ENCODE results near the gene KRTAP2-3. TPM values are rescaled to one million over a fixed set of nuclear protein-coding genes. Genes with fewer than 3 reads are reported as not detected.

KRTAP2-3 gene
- total RNA-seq, 1 donor from 2014 or later, result 7.1 TPM

GRCh38 chr17:41076788-41077187, 16.9 kb upstream of the KRTAP2-3 start:
- Histone ChIP-seq H4K20me1 (ENCODE audit: insufficient read depth, low read length) (no peaks in the 10 kb centered on the region), H3K79me2 (ENCODE audit: insufficient read depth, low read length) (no peaks in the 10 kb centered on the region), H3K27me3 (ENCODE audit: insufficient read depth, low read length) (no peaks in the 10 kb centered on the region), H3K36me3 (ENCODE audit: insufficient read depth, low read length) (no peaks in the 10 kb centered on the region), H2AFZ (ENCODE audit: low read depth, low read length) (no peak overlapping the region), H3K4me3 (ENCODE audit: insufficient read depth, low read depth, low read length) (no peak overlapping the region), H3K9ac (ENCODE audit: low read length) (no peak overlapping the region), H3K4me1 (ENCODE audit: insufficient read depth, low read length) (no peaks in the 10 kb centered on the region), H3K27ac (ENCODE audit: low read depth, low read length) (no peak overlapping the region), H3K9me3 (ENCODE audit: insufficient read depth, low read depth, low read length) (no peaks in the 10 kb centered on the region), H3K4me2 (ENCODE audit: low read length) (no peak overlapping the region)
- H3K27ac Mint-ChIP-seq (ENCODE audit: unreplicated experiment), result no peak overlapping the region
- H3K27me3 Mint-ChIP-seq (ENCODE audit: low read depth, unreplicated experiment), result no peaks in the 10 kb centered on the region
- peaks cover 3% of the 10 kb centered on the region for H3K36me3 Mint-ChIP-seq (ENCODE audit: low read depth, unreplicated experiment)
- DNase-seq (ENCODE audit: low read depth) (no peak), FAIRE-seq (no peak)
- no peaks in the 10 kb centered on the region for H3K4me1 Mint-ChIP-seq (ENCODE audit: low read depth, unreplicated experiment)
- H3K9me3 Mint-ChIP-seq (ENCODE audit: unreplicated experiment), result peaks cover 2% of the 10 kb centered on the region
- H3K4me3 Mint-ChIP-seq (ENCODE audit: unreplicated experiment), result no peak overlapping the region
- TF ChIP-seq, protein P1, sequence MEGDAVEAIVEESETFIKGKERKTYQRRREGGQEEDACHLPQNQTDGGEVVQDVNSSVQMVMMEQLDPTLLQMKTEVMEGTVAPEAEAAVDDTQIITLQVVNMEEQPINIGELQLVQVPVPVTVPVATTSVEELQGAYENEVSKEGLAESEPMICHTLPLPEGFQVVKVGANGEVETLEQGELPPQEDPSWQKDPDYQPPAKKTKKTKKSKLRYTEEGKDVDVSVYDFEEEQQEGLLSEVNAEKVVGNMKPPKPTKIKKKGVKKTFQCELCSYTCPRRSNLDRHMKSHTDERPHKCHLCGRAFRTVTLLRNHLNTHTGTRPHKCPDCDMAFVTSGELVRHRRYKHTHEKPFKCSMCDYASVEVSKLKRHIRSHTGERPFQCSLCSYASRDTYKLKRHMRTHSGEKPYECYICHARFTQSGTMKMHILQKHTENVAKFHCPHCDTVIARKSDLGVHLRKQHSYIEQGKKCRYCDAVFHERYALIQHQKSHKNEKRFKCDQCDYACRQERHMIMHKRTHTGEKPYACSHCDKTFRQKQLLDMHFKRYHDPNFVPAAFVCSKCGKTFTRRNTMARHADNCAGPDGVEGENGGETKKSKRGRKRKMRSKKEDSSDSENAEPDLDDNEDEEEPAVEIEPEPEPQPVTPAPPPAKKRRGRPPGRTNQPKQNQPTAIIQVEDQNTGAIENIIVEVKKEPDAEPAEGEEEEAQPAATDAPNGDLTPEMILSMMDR (IDR thresholded peaks at IDR 0.05; ENCODE audit: insufficient read depth, low read depth, low read length), result no peak
- no peak for TF ChIP-seq EZH2 (IDR thresholded peaks at IDR 0.05; ENCODE audit: insufficient read depth, low read length)

GRCh38 chr17:41073676-41074075, 13.8 kb upstream of the KRTAP2-3 start:
- Histone ChIP-seq H3K27me3 (ENCODE audit: insufficient read depth, low read length) (no peaks in the 10 kb centered on the region), H3K9me3 (ENCODE audit: insufficient read depth, low read depth, low read length) (no peaks in the 10 kb centered on the region), H3K79me2 (ENCODE audit: insufficient read depth, low read length) (no peaks in the 10 kb centered on the region), H3K36me3 (ENCODE audit: insufficient read depth, low read length) (no peaks in the 10 kb centered on the region), H3K4me1 (ENCODE audit: insufficient read depth, low read length) (no peaks in the 10 kb centered on the region), H3K4me2 (ENCODE audit: low read length) (no peak overlapping the region), H3K9ac (ENCODE audit: low read length) (no peak overlapping the region), H2AFZ (ENCODE audit: low read depth, low read length) (no peak overlapping the region), H3K27ac (ENCODE audit: low read depth, low read length) (no peak overlapping the region), H4K20me1 (ENCODE audit: insufficient read depth, low read length) (no peaks in the 10 kb centered on the region), H3K4me3 (ENCODE audit: insufficient read depth, low read depth, low read length) (no peak overlapping the region)
- Mint-ChIP-seq H3K27me3 (ENCODE audit: low read depth, unreplicated experiment) (no peaks in the 10 kb centered on the region), H3K9me3 (ENCODE audit: unreplicated experiment) (peaks cover 2% of the 10 kb centered on the region), H3K4me3 (ENCODE audit: unreplicated experiment) (no peak overlapping the region), H3K36me3 (ENCODE audit: low read depth, unreplicated experiment) (peaks cover 3% of the 10 kb centered on the region), H3K4me1 (ENCODE audit: low read depth, unreplicated experiment) (no peaks in the 10 kb centered on the region), H3K27ac (ENCODE audit: unreplicated experiment) (no peak overlapping the region)
- TF ChIP-seq EZH2 (IDR thresholded peaks at IDR 0.05; ENCODE audit: insufficient read depth, low read length), result no peak
- TF ChIP-seq, protein P1 (IDR thresholded peaks at IDR 0.05; ENCODE audit: insufficient read depth, low read depth, low read length), result no peak
- no peak for DNase-seq (ENCODE audit: low read depth)
- FAIRE-seq, result no peak

GRCh38 chr17:41071606-41072360, 11.9 kb upstream of the KRTAP2-3 start:
- H3K27me3 ChIP-seq (ENCODE audit: insufficient read depth, low read length), result no peaks in the 10 kb centered on the region
- Mint-ChIP-seq H3K27me3 (ENCODE audit: low read depth, unreplicated experiment) (no peaks in the 10 kb centered on the region), H3K4me1 (ENCODE audit: low read depth, unreplicated experiment) (peaks cover 6% of the 10 kb centered on the region), H3K9me3 (ENCODE audit: unreplicated experiment) (peaks cover 4% of the 10 kb centered on the region), H3K4me3 (ENCODE audit: unreplicated experiment) (no peak overlapping the region), H3K36me3 (ENCODE audit: low read depth, unreplicated experiment) (peaks cover 3% of the 10 kb centered on the region), H3K27ac (ENCODE audit: unreplicated experiment) (no peak overlapping the region)
- FAIRE-seq, result no peak
- peaks cover 5% of the 10 kb centered on the region for H3K4me1 ChIP-seq (ENCODE audit: insufficient read depth, low read length)
- H3K4me3 ChIP-seq (ENCODE audit: insufficient read depth, low read depth, low read length), result no peak overlapping the region
- no peak for DNase-seq (ENCODE audit: low read depth)
- TF ChIP-seq EZH2 (IDR thresholded peaks at IDR 0.05; ENCODE audit: insufficient read depth, low read length), result no peak
- TF ChIP-seq, protein P1 (IDR thresholded peaks at IDR 0.05; ENCODE audit: insufficient read depth, low read depth, low read length), result no peak
- H3K4me2 ChIP-seq (ENCODE audit: low read length), result no peak overlapping the region
- no peaks in the 10 kb centered on the region for H3K9me3 ChIP-seq (ENCODE audit: insufficient read depth, low read depth, low read length)
- no peak overlapping the region for H2AFZ ChIP-seq (ENCODE audit: low read depth, low read length)
- H3K27ac ChIP-seq (ENCODE audit: low read depth, low read length), result no peak overlapping the region
- no peaks in the 10 kb centered on the region for H3K79me2 ChIP-seq (ENCODE audit: insufficient read depth, low read length)
- H3K9ac ChIP-seq (ENCODE audit: low read length), result no peak overlapping the region
- no peaks in the 10 kb centered on the region for H4K20me1 ChIP-seq (ENCODE audit: insufficient read depth, low read length)
- no peaks in the 10 kb centered on the region for H3K36me3 ChIP-seq (ENCODE audit: insufficient read depth, low read length)
